Inferior parietal cortex (tissue), 1 donor: ENCODE data around the gene EML1.

ENCODE experiments used
- DNase-seq: peaks from one replicate; pipeline ENCODE4 v3.0.0-alpha.2; 2016; ENCODE audit errors: extremely low spot score

EML1 gene

GRCh38 chr14:99824776-99825175, 31.6 kb downstream of the EML1 start:
- no peak for DNase-seq

GRCh38 chr14:99829450-99829849, 36.2 kb downstream of the EML1 start:
- DNase-seq, result no peak

DNA sequence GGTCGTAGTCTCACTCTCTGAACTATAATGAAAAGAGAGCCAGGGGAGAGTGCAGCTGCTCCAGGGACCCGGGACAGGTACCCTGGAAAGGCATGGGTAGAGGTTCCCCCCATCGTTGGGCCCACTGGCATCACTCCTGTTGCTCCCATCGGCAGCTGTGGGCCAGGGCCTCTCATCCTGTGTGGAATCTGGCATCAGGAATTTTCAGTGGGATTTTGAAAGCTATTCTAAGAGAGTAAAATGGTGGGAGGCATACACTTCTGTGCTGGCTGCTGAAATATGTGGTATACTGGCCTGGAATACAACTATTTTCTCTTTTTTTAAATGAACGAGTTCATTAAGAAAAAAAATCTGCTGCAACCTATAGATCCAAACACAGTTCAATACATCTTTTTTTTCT, 38.1 kb downstream of the EML1 start:
- no peak for DNase-seq

DNA sequence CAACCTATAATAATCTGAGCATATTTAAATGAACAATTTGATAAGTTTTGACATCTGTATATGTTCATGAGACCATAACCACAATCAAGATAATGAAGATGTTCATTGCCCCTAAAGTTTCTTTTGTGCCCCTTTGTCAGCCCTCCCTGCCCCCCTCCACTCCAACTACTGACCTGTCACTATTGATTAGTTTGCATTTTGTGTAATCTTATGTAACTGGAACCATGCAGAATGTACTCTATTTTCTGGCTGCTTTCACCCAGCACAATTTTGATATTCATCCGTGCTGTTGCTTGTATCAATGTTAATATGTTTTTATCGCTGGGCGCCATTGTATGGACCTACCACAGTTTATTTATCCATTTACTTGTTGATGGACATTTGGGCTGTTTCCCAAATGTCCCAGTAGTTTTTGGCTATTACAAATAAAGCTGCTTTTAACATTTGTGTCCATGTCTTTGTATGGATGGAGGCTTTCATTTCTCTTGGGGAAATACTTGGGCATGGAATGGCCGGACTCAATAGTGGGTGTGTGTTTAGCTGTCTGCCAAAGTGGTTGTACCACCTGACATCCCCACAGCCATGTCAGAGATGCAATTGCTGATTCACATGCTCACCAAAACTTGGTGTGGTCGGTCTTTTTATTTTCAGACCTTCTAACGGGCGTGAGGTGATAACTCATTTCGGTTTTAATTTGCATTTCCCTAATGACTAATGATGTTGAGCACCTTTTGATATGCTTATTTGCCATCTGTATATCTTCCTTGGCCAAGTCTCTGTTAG, 38.9 kb downstream of the EML1 start:
- no peak for DNase-seq

- DNase-seq, result no peak
These were observed 44.6 kb downstream of the EML1 start for GRCh38 chr14:99837822-99838221.

GRCh38 chr14:99838639-99839134, 45.5 kb downstream of the EML1 start:
- DNase-seq, result no peak

DNA sequence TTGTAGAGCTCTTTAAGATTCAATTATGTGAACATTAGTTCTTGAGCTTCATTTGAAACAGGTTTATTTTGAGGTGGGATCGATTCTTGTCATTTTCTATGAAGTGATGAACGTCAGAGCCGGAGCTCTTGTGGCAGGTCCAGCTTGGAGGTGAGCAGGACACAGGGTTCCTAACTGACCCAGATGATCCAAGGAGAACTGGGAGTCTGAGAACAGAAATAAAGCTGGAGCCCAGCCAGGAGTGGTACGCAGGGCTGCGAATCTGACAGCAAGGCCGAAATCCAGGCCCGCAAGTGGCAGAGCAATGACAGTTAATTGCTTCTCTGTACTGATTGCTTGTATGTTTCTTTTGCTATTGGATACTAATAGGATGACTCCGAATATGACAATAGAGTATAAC, 46.5 kb downstream of the EML1 start:
- DNase-seq, result no peak

DNA sequence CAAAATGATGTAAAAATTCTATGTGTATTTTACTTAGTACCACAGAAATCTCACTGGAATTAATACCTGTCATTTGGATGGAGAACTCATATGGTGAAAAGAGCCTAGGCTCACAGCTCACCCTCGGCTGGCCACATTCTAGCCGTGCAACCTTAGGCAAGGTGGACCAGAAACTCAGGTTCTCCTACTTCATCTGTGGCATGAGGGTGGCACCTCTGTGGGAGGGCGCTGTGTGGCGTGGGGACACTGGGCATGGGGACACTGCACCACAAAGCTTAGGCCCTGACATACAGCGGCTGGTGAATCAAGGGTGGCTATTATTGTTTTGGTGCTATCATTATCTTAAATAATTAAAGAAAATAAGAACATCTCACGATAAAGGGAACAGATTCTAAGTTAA, 47.1 kb downstream of the EML1 start:
- DNase-seq, result no peak

GRCh38 chr14:99840774-99841305, 47.6 kb downstream of the EML1 start:
- DNase-seq, result no peak

DNA sequence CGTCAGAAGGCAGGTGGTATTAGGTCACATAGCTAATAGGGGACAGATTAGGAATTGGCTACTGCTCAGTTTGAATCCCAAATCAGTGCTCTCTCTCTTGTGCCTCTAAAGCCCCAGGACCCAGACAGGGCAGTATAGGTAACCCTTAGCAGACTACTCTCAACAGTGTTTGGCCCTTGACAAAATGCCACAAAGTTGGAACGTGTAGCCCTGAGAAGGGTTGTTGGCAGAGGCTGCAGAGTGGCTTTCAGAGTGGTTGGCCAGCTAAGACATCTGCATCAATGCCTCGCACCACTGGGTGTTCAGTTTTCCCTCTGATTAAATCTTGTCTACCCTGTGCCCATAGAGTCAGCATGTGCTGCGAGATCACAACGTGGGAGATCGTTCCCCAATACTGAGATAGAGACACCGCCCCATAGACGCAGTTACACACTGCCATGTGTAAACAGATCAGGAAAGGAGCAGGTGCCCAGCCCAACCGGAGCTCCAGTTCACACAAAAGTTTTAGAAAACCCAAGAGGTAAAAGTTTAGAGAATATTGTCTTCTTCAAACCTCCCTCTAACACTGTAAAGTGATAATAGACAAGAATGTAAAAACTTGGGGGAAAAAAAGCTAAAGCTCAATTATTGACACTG, 48.3 kb downstream of the EML1 start:
- DNase-seq, result no peak

DNA sequence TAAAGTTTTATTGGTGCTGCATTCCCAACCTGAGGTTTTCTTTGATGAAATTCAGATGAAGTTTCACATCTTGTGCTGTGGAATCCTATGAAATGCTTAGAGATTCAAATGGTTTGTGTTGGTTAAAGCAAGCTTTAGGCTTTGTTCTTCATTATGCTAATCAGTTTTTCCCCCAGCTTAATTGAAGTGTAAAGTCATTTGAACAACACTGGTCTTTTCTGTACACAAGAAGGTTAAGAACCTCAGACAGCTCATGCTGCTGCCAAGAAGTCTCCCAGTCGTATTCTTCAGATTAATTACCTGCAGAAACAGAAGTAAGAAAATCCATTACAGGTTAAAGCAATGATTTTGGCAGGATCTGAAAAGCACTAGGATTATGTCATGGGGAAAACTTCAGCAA, 48.9 kb downstream of the EML1 start:
- DNase-seq, result no peak

DNA sequence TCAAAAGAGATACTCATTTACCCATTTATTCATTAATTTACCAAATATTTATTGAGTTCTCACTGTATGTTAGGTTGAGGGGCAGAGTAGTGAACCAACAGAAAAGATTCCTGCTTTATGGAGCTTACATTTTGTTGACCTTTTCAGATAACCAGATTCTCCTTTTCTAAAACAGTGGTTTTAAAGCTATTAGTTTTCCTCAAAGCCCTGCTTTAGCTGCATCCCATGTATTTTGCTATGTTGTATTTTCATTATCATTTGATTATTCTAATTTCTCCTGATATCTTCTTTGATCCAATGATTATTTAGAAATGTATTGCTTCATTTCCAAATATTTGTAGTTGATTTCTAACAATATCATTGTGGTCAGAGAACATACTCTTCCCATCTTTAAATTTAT, 53.6 kb downstream of the EML1 start:
- no peak for DNase-seq

GRCh38 chr14:99850709-99851108, 57.5 kb downstream of the EML1 start:
- no peak for DNase-seq

DNA sequence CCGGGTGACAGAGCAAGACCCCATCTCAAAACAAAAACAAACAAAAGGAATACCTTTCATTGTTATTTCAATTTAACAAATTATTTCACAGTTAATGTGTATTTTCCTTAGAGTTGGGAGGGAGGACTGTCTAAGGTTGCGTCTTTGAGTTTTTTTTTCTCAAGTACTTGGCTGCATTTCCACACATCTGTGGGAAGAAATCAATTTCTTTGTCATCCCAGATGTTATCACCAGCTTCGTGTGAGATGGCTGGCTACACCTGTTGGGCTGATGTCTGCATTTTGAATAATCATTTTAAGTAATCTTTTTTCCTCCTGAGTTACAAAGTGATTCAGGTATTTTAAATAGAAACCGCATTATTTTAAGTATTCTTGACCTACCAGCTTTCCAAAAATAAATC, 59.4 kb downstream of the EML1 start:
- no peak for DNase-seq

DNA sequence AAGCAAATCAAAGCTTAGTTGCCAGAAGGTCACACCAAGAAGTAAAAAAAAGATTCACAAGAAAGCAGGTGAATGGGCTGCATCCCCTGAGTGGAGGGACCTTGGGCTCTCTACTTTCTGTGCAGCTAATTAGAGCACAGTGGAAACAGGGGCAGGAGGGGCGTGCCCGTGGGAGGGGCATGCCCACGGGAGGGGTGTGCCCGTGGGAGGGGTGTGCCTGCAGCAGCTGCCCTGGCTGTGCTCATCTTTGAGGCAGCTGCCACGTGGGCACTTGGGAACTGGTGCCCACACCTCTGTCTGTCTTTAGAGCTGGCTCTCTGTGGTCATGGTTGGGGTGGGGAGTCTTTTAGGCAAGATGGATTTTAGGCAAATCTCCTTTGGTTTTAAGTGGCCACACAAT, 60.0 kb downstream of the EML1 start:
- DNase-seq, result no peak

GRCh38 chr14:99854831-99855230, 61.6 kb downstream of the EML1 start:
- no peak for DNase-seq

DNA sequence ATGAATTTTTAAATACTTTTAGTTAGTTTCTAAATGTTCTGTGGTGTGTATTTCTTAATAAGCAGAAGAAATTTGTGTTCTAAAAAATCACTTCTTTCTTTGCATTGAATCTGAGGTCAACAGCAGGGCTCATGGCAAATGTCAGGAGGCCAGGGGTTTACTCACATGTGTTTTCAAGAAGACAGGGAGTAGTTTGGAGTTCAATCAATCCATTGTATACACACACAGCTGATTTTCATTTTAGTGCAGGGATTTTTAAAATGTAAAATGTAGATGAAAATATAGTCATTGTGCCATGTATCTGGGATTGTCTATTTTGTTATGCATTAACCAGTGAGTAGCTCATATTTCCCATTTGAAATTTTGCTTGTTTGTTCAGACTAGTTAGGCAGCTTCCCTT, 62.1 kb downstream of the EML1 start:
- no peak for DNase-seq

DNA sequence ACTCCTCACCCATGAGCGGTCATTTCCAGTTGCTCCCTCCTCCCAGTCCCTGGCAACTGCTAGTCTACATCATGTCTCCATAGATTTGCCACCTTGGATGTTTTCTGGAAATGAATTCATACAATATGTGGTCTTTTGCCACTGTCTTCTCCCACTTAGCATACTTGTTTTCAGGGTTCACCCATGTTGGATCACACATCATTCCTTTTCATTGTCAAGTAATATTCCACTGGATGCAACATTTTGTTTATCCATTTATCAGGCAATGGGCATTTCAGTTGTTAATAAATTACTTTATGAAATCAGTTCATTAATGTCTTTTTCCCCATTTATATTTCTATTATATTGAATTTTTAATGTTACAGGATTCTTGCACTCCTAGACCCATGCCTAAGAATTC, 64.3 kb downstream of the EML1 start:
- no peak for DNase-seq

DNA sequence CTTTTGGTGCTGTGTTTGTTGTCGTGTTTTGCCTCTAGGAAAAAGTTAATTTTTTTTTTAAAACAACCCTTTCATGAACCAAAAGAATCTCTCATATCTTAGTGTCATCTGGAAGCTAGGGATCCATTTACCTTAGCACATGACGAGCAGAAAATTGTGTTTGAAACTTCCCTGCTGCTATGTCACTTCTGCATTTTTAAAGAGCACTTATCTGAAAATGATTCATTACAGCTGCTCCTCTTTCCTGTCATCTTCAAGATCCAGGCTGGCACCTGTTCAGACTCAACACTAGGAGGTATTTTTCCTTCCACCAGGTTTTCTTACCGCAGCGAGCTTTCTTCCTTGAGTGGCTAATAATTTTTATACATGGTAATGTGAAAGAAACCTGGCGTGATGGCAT, 67.0 kb downstream of the EML1 start:
- no peak for DNase-seq

DNA sequence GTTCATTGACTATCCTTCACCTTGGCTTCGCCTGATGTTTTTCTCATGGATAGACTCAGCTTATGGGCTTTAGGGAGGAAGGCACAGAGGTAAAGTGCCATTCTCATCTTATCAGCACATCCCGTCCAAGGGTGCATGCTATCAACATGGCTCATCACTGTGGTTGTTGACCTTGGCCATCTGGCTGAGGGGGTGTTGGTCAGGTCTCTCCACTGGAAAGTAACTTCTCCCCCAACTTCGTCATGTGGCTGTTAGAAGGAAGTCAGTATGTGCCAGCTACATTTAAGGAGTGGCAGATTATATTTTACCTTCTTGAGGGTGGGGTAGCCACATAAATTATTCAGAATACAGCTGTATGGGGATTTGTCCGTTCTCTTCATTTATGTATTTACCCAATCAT, 68.9 kb downstream of the EML1 start:
- DNase-seq, result no peak

DNA sequence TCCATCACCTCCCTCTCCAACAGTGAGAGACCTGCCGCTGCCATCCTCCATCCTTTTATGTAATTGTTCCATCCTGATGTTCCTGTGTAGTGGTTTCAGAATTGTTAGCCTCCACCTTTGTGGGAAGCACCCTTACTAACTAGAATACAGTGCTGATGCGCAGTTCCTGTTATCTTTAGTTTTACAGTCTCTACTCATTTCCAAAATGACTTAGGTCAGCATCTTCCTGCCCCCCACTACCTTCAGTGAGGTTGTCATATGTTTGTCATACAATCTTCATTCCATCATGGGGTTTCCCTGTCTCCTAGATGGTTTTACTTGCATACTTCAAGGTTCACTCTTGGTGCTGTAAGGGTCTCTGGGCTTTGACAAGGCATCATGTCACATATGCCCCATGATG, 69.8 kb downstream of the EML1 start:
- no peak for DNase-seq

DNA sequence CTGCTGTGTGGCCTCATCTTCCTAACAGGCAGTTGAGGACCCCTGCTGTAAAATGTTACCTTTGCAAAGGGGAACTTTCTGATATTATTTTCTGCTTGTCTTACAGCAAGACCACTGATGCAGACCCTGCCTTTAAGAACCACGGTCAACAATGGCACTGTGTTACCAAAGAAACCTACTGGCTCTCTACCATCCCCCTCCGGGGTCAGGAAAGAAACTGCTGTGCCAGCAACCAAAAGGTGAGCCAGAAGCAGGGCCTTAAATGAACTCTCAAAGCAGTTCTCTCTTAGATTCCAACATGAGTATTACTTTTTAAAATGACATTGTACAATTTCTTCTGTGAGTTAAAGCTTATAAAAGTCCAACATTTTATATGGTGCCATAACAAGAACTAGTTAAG, 72.2 kb downstream of the EML1 start:
- no peak for DNase-seq

GRCh38 chr14:99870617-99871016, 77.4 kb downstream of the EML1 start:
- no peak for DNase-seq
